GM12892 (cell line): Measurements from ENCODE around the gene GAS7.

Experiments used
- POLR2AphosphoS5 ChIP-seq: IDR thresholded peaks from 2 replicates; pipeline ENCODE4 v1.6.1; 2011; ENCODE audit warnings: low read depth, low read length, control low read depth
- TAF1 ChIP-seq: IDR thresholded peaks from 2 replicates; pipeline ENCODE4 v1.6.1; 2011; ENCODE audit warnings: low read depth, mild to moderate bottlenecking, control low read depth, low read length, borderline replicate concordance

DNA sequence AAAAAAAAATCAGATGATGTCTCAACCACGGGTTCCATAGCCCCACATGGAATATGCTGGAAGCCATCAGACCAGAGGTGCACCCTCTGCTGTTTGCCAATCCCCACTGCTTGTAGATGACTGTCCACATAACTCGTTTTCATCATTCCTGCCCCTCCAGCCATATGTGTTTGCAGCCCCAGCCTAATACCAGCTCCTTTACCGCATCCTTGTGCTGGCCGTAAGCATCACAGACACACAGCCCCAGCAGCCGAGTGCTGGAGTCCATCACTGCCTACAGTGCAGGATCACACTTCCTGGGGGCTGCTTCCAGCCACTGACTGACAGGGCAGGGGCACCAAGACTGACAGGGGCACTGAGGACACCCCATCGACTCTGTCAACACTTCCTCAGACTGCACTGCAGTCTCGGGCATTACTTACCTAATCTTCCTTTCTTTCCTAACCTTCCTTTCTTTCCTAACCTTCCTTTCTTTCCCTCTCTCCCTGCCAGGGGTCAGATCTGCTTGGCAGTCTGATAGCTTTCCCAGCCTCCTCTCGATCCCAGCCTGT is 298.3 kb downstream of the GAS7 start:
- no peak for TF ChIP-seq POLR2AphosphoS5
- TF ChIP-seq TAF1: no peak
